Neural progenitor cell (in vitro differentiated cells): ENCODE results near the gene FAAP24. TPM values are rescaled to one million over a fixed set of nuclear protein-coding genes. Genes with fewer than 3 reads are reported as not detected.
"Not testable (repeated sequence)": the region's sequence is repeated elsewhere in the genome, so short reads cannot be mapped to it uniquely, and the experiment has no call there.

Source experiments
- DNase-seq: peaks from one replicate; pipeline ENCODE4 v3.0.0-alpha.2; 2016; ENCODE audit warnings: low spot score
- H2AFZ ChIP-seq: fragments of 200-600 bp; sonication (generic); replicated peaks from 2 replicates; pipeline ENCODE4 v1.6.1; 2016; ENCODE audit warnings: antibody characterized with exemption
- H3F3A ChIP-seq: fragments of 200-600 bp; sonication (generic); 2 replicates; pipeline ENCODE4 v1.6.1; 2016; ENCODE audit warnings: antibody characterized with exemption, low read depth
- H3K27ac ChIP-seq: fragments of 200-600 bp; sonication (generic); 2 replicates; pipeline ENCODE4 v1.5.1; 2016; ENCODE audit warnings: mild to moderate bottlenecking
- H3K27me3 ChIP-seq: fragments of 200-600 bp; sonication (generic); 2 replicates; pipeline ENCODE4 v1.6.1; 2016; ENCODE audit warnings: mild to moderate bottlenecking, moderate library complexity
- H3K36me3 ChIP-seq: fragments of 200-600 bp; sonication (generic); 2 replicates; pipeline ENCODE4 v1.5.1; 2016
- H3K4me1 ChIP-seq: fragments of 200-600 bp; sonication (generic); 2 replicates; pipeline ENCODE4 v1.6.1; 2016; ENCODE audit warnings: mixed run types
- H3K4me2 ChIP-seq: fragments of 200-600 bp; sonication (generic); 2 replicates; pipeline ENCODE4 v1.6.1; 2016
- H3K4me3 ChIP-seq: fragments of 200-600 bp; sonication (generic); 2 replicates; pipeline ENCODE4 v1.5.1; 2016
- H3K79me2 ChIP-seq: fragments of 200-600 bp; sonication (generic); 2 replicates; pipeline ENCODE4 v1.6.1; 2016; ENCODE audit warnings: low read depth
- H3K9ac ChIP-seq: fragments of 200-600 bp; sonication (generic); 2 replicates; pipeline ENCODE4 v1.6.1; 2016
- H3K9me3 ChIP-seq: fragments of 200-600 bp; sonication (generic); 2 replicates; pipeline ENCODE4 v1.5.1; 2016; ENCODE audit warnings: low read depth
- H4K20me1 ChIP-seq: fragments of 200-600 bp; sonication (generic); 2 replicates; pipeline ENCODE4 v1.6.1; 2016; ENCODE audit warnings: low read depth
- H3K27ac Mint-ChIP-seq: 3 replicates; pipeline ENCODE4 v1.8.0; 2021; ENCODE audit warnings: mixed read lengths
- H3K27me3 Mint-ChIP-seq: 2 replicates; pipeline ENCODE4 v1.8.0; 2022; ENCODE audit warnings: low read depth, mild to moderate bottlenecking, inconsistent platforms, moderate library complexity, mixed read lengths; ENCODE audit not compliant: insufficient read depth
- H3K36me3 Mint-ChIP-seq: 3 replicates; pipeline ENCODE4 v1.8.0; 2021; ENCODE audit warnings: mixed read lengths
- H3K4me1 Mint-ChIP-seq: 3 replicates; pipeline ENCODE4 v1.8.0; 2021; ENCODE audit warnings: mixed read lengths
- H3K4me3 Mint-ChIP-seq: 3 replicates; pipeline ENCODE4 v1.8.0; 2021; ENCODE audit warnings: mild to moderate bottlenecking, moderate library complexity, mixed read lengths
- H3K9me3 Mint-ChIP-seq: 3 replicates; pipeline ENCODE4 v1.8.0; 2020; ENCODE audit warnings: mixed read lengths
- EZH2 ChIP-seq: fragments of 200-600 bp; sonication (generic); IDR thresholded peaks from 2 replicates; pipeline ENCODE4 v1.6.1; 2017; ENCODE audit warnings: antibody characterized with exemption, mild to moderate bottlenecking, moderate library complexity
- EZH2phosphoT487 ChIP-seq: fragments of 200-600 bp; sonication (generic); IDR thresholded peaks from 2 replicates; pipeline ENCODE4 v1.6.1; 2017; ENCODE audit warnings: antibody characterized with exemption
- total RNA-seq: library from RNA; depleted of rRNA; stranded (reverse); fragments of >200 nt; gene quantifications from 2 replicates; pipeline ENCODE4 v1.2.3, GENCODE V29; 2015; ENCODE audit warnings: low replicate concordance
- TF ChIP-seq, protein P1 (sequence below): fragments of 200-600 bp; sonication (generic); IDR thresholded peaks from 2 replicates; pipeline ENCODE4 v1.5.1; 2017; ENCODE audit warnings: antibody characterized with exemption, mild to moderate bottlenecking

Gene FAAP24
- total RNA-seq, 1 donor from 2014 or later = 2.7 TPM

DNA sequence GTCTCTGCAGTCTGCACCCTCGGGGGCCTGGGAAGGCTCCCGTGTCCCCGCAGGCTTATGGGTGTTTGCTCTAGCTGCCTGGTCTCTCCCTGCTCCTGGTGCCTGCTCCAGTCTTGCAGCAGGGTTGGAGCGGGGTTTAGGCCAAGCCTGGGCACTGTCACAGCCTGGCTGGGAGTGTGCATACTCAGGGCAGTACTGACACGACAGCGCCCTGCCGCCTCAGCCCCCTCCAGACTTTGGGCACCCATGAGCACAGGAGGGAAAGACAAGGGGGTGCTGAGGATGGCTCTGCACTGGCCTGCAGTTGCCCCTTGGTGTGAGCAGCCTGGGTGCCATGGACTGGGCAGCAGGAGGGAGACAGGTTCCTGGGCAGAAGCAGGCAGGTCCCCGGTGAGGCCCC lies 36.0 kb upstream of the FAAP24 start:
- H3K79me2 ChIP-seq = no peaks in the 10 kb centered on the region
- Mint-ChIP-seq H3K36me3 (peaks cover 19% of the 10 kb centered on the region), H3K9me3 (no peaks in the 10 kb centered on the region), H3K4me1 (no peaks in the 10 kb centered on the region), H3K4me3 (no peak overlapping the region), H3K27me3 (no peaks in the 10 kb centered on the region), H3K27ac (no peak overlapping the region)
- H3K27ac ChIP-seq = no peak overlapping the region
- no peak overlapping the region for H3K9ac ChIP-seq
- DNase-seq = no peak
- no peaks in the 10 kb centered on the region for H3K27me3 ChIP-seq
- peaks cover 4% of the 10 kb centered on the region for H3K36me3 ChIP-seq
- TF ChIP-seq EZH2phosphoT487 (no peak), EZH2 (no peak)
- TF ChIP-seq, protein P1, sequence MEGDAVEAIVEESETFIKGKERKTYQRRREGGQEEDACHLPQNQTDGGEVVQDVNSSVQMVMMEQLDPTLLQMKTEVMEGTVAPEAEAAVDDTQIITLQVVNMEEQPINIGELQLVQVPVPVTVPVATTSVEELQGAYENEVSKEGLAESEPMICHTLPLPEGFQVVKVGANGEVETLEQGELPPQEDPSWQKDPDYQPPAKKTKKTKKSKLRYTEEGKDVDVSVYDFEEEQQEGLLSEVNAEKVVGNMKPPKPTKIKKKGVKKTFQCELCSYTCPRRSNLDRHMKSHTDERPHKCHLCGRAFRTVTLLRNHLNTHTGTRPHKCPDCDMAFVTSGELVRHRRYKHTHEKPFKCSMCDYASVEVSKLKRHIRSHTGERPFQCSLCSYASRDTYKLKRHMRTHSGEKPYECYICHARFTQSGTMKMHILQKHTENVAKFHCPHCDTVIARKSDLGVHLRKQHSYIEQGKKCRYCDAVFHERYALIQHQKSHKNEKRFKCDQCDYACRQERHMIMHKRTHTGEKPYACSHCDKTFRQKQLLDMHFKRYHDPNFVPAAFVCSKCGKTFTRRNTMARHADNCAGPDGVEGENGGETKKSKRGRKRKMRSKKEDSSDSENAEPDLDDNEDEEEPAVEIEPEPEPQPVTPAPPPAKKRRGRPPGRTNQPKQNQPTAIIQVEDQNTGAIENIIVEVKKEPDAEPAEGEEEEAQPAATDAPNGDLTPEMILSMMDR = no peak
- H3K4me1 ChIP-seq = no peaks in the 10 kb centered on the region
- no peaks in the 10 kb centered on the region for H4K20me1 ChIP-seq
- H3F3A ChIP-seq = no peaks in the 10 kb centered on the region
- no peak overlapping the region for H2AFZ ChIP-seq
- H3K4me3 ChIP-seq = no peak overlapping the region
- H3K4me2 ChIP-seq = no peak overlapping the region
- no peaks in the 10 kb centered on the region for H3K9me3 ChIP-seq

DNA sequence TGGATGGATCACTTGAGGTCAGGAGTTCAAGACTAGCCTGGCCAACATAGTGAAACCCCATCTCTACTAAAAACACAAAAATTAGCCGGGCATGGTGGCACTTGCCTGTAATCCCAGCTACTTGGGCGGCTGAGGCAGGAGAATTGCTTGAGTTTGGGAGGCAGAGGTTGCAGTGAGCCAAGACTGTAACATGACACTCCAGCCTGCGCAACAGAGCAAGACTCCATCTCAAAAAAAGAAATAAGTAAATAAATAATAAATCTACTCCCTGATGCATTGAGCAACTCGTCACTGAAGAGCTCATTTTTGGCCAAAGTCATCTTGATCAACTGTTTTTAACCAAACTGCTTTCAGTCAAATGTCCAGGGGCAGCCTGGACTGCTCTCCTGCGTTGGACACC lies 30.8 kb upstream of the FAAP24 start:
- not testable (repeated sequence) for H3K27me3 ChIP-seq, H3K27ac Mint-ChIP-seq

DNA sequence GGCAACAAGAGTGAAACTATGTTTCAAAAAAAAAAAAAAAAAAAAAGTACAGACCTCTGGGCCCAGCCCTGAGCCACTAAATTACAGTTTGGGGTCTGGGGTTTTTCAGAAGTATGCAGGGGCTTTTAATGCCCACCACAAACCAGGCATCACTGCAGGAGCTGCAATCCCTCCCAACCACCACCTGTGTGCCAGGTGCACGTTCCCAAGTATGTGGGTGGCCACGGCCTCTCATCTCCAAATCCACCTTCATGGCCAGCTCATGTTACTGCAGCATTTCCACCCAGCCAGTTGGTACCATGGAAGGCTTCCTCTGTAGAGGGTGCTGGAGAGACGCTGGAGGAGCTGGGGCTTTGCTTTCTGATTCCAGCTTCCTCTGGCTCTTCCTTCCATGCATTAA lies 26.8 kb upstream of the FAAP24 start:
- H3K9me3 ChIP-seq = no peaks in the 10 kb centered on the region
- no peaks in the 10 kb centered on the region for H3F3A ChIP-seq
- no peak overlapping the region for H3K4me3 ChIP-seq
- no peak overlapping the region for H3K4me2 ChIP-seq
- no peaks in the 10 kb centered on the region for H3K27me3 ChIP-seq
- H3K4me1 ChIP-seq = no peaks in the 10 kb centered on the region
- no peak overlapping the region for H2AFZ ChIP-seq
- no peak overlapping the region for H3K27ac Mint-ChIP-seq
- H3K36me3 ChIP-seq = no peaks in the 10 kb centered on the region
- H3K4me1 Mint-ChIP-seq = no peaks in the 10 kb centered on the region
- H3K27ac ChIP-seq = no peak overlapping the region
- peaks cover 2% of the 10 kb centered on the region for H3K27me3 Mint-ChIP-seq
- peaks cover 34% of the 10 kb centered on the region for H3K36me3 Mint-ChIP-seq
- no peak overlapping the region for H3K9ac ChIP-seq
- DNase-seq = no peak
- no peaks in the 10 kb centered on the region for H4K20me1 ChIP-seq
- no peak for TF ChIP-seq EZH2phosphoT487
- TF ChIP-seq, protein P1 = no peak
- TF ChIP-seq EZH2 = no peak
- no peaks in the 10 kb centered on the region for H3K9me3 Mint-ChIP-seq
- no peaks in the 10 kb centered on the region for H3K79me2 ChIP-seq
- H3K4me3 Mint-ChIP-seq = no peak overlapping the region

More for the DNA sequence above, 30.8 kb upstream of the FAAP24 start:
- H3K79me2 ChIP-seq, H3K9me3 Mint-ChIP-seq, H3K9ac ChIP-seq, H3K4me2 ChIP-seq, H2AFZ ChIP-seq, H3F3A ChIP-seq, DNase-seq, H3K27ac ChIP-seq, H3K27me3 Mint-ChIP-seq, H3K4me3 ChIP-seq, H3K4me1 Mint-ChIP-seq, H3K36me3 ChIP-seq, H3K9me3 ChIP-seq, H4K20me1 ChIP-seq, H3K4me3 Mint-ChIP-seq, H3K4me1 ChIP-seq: not testable (repeated sequence)
- H3K36me3 Mint-ChIP-seq = peaks cover 26% of the 10 kb centered on the region

DNA sequence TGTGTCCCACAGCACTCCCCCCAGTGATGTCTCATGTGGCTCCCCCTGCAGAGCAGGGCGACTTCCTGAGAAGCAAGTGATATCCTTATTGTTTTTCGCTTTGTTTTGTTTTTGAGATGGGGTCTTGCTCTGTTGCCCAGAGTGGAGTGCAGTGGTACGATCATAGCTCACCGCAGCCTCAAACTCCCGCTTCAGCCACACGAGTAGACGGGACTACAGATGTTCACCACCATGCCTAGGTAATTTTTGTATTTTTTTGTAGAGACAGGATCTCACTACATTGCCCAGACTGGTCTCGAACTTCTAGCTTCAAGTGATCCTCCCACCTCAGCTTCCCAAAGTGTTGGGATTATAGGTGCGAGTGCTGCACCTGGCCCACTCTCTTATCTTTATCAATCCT lies 5.3 kb upstream of the FAAP24 start:
- no peak overlapping the region for H3K27ac Mint-ChIP-seq
- Histone ChIP-seq H3K4me1 (no peaks in the 10 kb centered on the region), H3K4me3 (no peak overlapping the region), H3K9me3 (no peaks in the 10 kb centered on the region), H3F3A (no peaks in the 10 kb centered on the region), H3K36me3 (peaks cover 3% of the 10 kb centered on the region), H3K9ac (no peak overlapping the region), H3K4me2 (no peak overlapping the region), H4K20me1 (no peaks in the 10 kb centered on the region), H2AFZ (no peak overlapping the region), H3K27me3 (no peaks in the 10 kb centered on the region), H3K27ac (no peak overlapping the region), H3K79me2 (peaks cover 25% of the 10 kb centered on the region)
- DNase-seq = no peak
- H3K9me3 Mint-ChIP-seq = no peaks in the 10 kb centered on the region
- H3K36me3 Mint-ChIP-seq = peaks cover 30% of the 10 kb centered on the region
- no peak overlapping the region for H3K4me3 Mint-ChIP-seq
- peaks cover 2% of the 10 kb centered on the region for H3K27me3 Mint-ChIP-seq
- no peak for TF ChIP-seq EZH2
- TF ChIP-seq, protein P1 = no peak
- no peak for TF ChIP-seq EZH2phosphoT487
- peaks cover 6% of the 10 kb centered on the region for H3K4me1 Mint-ChIP-seq
